NCI-H1930 (cell line): ENCODE measurements around the gene CMTR2.

ENCODE experiments used
- DNase-seq, 2 experiments: peaks; one replicate each; lab custom pipeline; 2025; lab: John Stamatoyannopoulos, UW

CMTR2 gene

GRCh38 chr16:71273384-71273783, 15.8 kb downstream of the CMTR2 start:
- DNase-seq = no peak

- no peak for DNase-seq
Measured at GRCh38 chr16:71264299-71264698, 24.9 kb downstream of the CMTR2 start.

DNA sequence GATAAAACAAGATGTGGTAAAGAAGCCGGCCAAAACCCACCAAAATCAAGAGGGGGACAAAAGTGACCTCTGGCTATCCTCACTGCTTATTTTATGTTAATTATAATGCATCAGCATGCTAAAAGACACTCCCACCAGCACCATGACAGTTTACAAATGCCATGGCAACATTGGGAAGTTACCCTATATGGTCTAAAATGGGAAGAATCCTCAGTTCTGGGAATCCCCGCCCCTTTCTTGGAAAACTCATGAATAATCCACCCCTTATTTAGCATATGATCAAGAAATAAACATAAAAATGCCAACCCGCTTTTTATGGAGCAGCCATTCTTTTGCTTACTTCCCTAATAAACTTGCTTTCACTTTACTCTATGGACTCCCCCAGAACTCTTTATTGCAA, 25.6 kb downstream of the CMTR2 start:
- no peak for DNase-seq

DNA sequence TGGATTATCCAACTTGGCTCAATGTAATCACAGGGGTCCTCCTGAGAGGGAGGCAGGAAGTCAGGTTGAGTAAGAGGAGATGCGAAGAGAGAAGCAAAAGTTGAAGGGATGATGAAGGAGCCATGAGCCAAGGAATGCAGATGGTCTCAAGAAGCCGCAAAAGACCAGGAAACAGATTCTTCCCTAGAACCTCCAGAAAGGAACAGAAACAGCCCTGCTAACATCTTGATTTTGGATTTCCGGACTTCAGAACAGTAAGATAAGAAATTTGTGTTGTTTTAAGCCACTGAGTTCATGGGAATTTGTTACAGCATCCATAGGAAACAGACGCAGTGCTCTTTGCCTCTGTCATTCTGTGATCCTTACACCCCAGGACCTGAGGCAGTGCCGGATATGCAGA, 26.8 kb downstream of the CMTR2 start:
- DNase-seq = no peak

GRCh38 chr16:71260995-71261394, 28.2 kb downstream of the CMTR2 start:
- no peak for DNase-seq

DNA sequence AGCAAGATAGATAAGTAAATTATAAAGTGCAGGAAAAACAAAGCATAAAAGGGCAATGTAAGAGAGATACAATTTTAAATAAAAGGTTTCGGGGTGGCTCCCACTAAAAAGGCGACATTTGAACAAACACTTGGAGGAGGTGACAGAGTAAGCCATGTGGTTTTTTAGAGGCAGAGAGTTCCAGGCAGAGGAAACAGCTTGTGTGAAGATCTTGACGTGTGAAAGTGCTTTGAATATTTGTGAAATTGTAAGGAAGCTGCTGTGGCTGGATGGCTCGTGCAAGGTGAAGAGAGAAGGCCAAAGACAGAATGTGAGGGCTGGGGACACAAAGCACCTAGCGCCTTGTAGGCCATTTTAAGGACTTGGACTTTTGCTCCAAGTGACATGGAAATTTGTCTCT, 30.1 kb downstream of the CMTR2 start:
- DNase-seq = no peak

- DNase-seq = no peak
Measured at GRCh38 chr16:71258372-71258771, 30.8 kb downstream of the CMTR2 start.

DNA sequence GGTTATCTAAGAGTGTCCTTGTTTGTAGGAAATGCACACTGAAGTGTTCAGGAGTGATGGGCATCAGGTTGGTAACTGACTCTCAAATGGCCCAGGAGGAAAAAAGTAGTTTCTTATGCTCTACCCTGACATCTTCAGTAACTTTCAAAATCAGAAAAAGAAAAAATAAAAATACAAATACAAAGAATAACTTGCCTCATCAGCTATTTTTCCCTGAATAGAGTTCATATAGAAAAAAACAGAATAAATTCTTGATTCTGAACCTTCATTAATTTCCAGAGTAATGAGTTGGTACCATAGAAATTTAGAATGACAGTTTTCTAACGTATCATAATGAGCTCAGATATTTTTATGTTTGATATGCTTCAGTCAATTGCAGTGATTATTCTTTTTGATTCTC, 31.4 kb downstream of the CMTR2 start:
- no peak for DNase-seq

DNA sequence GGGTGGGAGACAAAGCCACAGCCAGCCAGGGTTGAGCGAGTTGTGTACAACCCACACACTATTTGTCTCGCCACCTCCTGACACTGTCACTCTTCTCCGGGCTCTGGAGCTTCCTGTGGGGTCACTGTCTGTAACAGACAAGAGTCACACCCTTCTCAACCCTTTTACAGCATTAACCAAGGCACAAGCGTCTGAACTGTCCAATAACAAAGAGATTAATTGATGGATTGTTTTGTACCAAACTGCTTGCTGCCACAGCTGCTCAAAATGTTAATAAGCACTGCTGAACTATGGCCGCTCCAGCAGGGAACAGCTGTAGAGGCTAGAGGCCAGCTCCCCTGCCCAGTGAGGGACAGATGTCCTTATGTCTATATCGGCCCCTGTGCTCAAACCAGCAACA, 33.5 kb downstream of the CMTR2 start:
- no peak for DNase-seq

DNA sequence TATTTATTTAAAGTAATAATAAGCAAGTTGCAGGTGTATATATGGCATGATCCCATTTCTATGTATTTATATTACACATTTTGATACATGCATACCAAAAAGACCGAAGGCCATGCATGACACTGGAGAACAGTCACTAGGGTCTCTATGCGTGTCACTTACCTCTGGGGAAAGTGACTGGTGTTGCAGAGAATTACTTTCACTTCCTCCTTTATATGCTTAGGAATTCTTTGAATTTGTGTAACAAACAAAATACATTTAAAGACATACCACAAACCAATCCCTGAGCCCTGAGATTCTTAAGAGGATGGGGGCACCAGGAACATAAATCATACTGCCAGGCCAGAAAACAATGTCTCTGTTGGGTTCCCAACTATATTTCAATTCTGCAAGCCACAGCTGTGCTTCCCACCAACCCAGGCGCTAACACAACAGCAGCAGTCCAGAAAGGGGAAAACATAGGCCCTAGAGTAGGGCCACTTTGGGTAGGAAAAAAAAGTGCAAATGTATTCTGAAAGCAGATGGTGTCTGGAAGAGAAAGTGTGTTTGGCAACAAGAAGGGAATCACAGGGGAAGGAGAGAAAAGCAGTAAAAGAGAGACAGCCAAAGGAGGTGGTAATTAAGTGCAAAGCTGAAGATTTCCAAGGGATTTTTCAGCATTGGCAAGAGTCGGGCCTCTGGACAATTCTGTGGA, 34.2 kb downstream of the CMTR2 start:
- DNase-seq = no peak

- no peak for DNase-seq
Measured at GRCh38 chr16:71250461-71251235, 38.6 kb downstream of the CMTR2 start.

DNA sequence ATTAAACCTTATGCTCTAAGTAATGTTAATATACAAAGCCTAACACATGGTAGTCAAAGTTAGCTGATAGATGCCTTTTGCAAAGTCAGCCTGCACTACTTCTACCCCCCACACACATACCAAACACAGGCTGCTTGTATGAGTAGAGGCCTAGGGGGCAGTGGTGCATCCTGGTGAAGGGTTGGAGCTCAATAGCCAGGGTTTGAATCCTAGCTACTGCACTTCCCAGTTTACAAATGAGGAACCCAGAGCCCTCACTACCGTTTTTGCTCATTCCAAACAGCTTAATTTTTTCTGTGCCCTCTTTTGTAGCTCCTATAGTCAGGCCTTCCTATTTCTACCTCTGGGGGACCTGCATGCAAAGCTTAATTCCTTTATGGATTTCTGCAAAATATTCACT, 39.8 kb downstream of the CMTR2 start:
- no peak for DNase-seq

GRCh38 chr16:71247478-71247877, 41.7 kb downstream of the CMTR2 start:
- no peak for DNase-seq

DNA sequence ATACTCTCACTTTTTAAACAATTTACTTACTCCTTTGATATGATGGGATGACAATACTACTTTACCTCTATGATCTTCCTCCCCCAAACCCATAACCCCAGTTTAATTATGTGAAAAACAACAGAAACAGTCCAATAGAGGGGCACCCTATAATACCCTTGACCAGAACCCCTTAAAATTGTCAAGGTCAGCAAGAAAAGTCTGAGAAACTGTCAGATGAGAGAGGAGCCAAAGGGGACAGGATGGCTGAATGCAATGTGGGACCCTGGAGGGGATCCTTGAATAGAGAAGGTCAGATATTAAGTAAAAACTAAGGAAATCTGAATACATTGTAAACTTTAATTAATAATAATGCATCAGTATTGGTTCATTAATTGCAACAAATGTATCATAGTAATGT, 42.9 kb downstream of the CMTR2 start:
- no peak for DNase-seq

DNA sequence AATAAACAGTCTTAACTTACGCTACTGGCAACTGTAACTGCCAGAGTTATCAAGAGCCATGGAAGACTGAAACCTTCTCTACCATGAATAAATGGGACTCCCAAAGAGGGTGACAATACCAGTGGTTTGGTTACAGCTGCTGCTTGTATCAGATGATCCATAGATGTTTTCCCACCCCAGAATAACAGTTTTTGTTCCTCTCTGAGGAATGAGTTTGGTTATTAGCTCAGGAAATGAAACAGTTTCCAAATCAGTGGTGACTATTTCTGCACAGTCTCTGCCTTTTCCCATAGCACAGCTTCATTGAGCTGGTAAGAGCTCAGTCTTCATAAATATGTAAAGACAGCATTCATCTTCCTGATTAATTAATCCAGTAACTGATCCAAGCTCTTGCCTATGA, 44.7 kb downstream of the CMTR2 start:
- no peak for DNase-seq

DNA sequence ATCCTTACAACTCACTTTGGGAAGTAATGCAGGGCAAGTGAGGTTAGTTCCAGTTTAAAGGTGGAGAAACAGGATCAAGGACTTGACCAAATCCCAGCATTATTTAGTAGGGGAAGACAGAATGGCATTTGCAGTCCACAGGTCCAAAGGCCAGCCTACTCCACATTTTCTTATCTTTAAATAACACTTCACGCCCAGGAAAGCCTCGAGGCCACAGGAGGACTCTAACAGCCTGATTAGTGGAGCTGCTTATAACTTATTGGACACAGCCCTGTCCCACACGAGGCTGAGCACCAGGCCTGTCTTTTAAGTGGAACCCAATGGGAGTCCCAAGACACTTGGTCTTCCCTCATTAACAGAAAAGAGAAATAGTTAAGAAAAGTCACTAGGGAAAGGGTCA, 46.6 kb downstream of the CMTR2 start:
- DNase-seq = no peak

DNA sequence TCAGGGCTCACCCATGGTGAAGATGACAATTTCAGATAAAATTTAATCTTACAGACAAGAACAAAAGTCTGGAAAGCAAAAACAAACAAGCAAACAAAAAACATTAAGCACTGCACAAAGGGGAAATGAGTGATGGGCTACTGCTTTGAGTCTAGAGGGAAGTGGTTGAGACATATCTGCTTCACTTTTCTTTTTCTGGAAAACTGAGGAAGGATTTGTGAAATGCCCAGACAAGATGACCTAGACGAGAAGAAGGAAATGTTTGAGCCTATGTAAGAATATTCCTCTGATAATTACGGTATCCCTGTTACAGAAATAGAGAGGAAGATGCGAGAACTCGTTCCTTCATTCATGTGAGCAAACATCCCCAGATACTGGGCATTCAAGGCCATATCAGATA, 47.2 kb downstream of the CMTR2 start:
- no peak for DNase-seq
